Fibroblast of skin of left biceps (primary cell): ENCODE data around the gene SIM2.

Source experiments
- DNase-seq, 2 experiments: peaks; one replicate each; pipeline ENCODE4 v3.0.0-alpha.2; 2013; ENCODE audit warnings: low read depth in 2 of 2

Gene SIM2

DNA sequence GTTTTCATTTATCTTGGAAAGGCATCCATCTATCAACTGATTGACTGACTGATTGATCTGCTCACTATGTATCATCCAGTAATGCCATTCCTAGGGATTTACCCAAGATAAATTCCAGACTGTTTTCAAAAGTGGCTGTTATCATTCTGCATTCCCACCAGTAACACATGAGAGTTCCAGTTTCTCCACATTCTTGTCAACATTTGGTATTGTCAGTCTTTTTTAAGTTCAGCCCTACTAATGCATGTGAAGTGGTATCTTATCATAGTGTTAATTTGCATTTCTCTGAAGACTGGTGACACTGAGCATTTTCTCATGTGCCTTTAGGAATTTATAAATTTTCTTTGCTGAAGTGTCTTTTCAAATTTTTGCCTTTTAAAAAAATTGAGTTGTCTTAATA, 99.6 kb downstream of the SIM2 start:
- no peak for DNase-seq
